HG03378 (cell line): ENCODE data around the gene ANAPC10.

ENCODE experiments used
- ATAC-seq: cut with Tn5 transposase; IDR thresholded peaks from one replicate; pipeline ENCODE4 v1.9.1; 2021; ENCODE audit warnings: mild to moderate bottlenecking, moderate library complexity; ENCODE audit not compliant: unreplicated experiment

Gene ANAPC10

DNA sequence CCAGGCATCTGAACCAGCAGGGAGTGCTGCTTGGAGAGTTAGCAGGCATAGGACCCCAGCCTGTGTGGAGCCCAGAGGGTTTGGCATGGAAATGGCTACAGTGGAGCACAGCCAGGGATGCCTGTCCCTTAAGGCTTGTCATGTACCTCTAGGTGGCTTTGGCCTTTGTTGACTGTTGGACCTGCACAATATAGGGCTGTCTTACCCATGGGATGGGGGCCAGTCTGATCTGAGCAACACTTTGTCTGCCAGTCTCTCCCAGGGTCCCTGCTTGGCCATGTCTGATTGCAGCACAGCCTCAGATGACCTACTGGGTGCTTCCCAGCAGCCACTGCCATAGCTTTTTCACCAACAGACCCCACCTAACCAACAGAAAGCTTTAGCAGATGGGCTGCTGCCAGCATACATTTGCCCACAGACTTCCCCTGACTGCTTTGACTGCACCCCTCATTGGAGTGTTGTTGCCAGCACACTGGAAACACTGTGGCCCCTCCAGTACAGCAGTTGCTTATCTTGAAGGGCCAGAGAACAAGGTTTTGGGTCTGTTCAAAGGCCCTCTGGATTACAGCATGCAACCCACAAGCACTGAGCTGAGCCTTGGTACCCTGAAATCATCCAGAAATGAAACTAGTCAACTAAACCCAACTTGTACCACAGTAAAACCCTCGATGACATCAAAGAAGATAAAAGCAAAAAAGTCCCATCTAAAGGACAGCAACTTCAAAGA, 22.1 kb downstream of the ANAPC10 start:
- ATAC-seq: no peak

DNA sequence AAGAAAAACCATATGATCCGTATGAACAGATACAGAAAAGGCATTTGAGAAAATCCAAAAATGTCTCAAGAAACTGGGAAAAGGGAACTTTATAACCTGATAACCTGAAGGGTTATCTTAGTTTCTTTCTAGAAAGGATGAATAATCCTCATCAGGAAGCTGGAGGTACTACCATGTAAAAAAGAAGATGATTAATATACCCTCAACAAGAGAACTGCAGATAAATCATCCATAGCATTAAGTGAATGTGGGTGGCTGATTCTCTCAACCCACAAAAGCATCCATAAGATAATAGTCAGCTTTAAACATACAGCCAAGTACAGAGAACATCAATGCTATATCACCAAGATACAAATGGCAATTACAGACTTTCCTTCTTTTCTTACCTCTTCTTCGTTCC, 26.4 kb downstream of the ANAPC10 start:
- ATAC-seq: no peak

DNA sequence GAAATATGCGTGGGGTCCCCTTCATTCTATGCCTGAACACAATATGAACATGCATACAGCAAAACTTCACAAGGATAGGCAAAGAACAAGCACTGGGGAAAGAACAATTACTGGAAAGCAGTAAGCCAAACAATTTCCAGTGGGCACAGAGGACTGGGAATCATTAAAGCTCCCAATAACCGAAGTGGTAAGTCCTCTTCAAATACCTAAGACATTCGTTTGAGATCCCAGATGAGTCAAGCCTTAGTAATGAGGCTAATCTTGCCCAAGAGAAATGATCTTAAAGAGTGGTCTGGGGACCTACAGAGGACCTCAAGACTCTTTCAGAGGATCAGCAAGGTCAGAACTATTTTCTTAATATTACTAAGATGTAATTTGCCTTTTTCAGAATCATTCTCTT, 28.6 kb downstream of the ANAPC10 start:
- no peak for ATAC-seq

DNA sequence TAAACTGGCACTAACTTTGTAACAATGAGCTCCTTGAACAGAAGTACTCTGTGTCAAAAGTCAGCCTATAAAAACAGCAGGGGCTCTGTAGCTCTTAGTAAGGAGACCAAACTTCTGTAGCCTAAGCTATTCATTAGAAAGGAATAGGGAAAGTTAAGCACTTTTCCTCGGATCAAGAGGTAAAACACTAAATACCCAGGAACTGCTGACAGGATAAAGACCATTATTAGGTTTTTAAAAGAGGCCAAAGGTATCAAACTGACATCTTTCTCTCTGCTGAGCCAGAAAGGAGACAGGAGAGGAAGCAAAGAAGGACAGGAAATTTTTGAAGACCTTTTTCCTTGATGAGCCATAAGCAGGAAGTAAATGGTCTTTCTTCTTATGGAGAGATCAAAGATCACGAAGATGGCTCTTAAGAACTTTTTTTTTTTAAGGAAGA, 31.9 kb downstream of the ANAPC10 start:
- no peak for ATAC-seq

DNA sequence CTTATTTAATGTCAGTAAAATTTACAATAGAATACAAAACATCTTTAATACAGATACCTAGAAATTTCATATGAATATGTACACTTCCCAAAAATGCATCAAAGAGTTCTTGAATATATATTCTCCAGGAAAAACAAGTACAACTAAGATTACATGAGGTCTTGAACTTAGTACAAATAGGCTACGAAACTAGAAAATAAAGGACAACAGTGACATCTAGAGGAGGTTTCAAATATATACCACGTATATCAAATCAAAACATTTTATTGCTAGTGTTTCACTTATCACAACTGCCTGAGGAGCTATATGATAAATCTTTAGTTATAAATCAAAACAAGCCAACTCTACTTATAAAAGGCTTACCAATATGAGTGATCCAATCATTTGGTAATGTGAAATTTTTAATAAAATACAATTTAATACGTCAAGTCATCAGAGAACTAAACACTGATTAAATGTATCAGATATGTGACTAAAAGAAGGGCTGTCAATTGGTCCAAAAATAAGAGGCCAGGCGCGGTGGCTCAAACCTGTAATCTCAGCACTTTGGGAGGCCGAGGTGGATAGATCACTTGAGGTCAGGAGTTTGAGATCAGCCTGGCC, 36.6 kb downstream of the ANAPC10 start:
- ATAC-seq: peak; percentile 68

DNA sequence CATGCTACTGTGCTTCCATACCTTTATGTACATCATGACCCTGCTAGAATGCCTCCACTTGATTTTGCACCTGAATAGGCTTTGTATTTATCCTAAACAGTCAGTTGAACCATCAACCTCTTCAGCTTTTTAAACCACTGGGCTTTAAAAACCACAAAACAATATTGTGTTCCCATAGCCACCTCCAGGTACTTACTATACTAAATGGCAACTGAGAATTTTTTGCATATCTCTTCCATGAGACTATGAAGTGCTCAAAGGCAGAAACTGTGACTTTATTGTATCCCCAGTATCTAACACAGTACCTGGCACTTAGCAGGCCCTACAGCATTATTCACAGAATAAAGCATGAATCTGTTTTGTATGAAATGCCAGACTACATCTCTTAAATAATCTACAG, 39.7 kb downstream of the ANAPC10 start:
- ATAC-seq: no peak

DNA sequence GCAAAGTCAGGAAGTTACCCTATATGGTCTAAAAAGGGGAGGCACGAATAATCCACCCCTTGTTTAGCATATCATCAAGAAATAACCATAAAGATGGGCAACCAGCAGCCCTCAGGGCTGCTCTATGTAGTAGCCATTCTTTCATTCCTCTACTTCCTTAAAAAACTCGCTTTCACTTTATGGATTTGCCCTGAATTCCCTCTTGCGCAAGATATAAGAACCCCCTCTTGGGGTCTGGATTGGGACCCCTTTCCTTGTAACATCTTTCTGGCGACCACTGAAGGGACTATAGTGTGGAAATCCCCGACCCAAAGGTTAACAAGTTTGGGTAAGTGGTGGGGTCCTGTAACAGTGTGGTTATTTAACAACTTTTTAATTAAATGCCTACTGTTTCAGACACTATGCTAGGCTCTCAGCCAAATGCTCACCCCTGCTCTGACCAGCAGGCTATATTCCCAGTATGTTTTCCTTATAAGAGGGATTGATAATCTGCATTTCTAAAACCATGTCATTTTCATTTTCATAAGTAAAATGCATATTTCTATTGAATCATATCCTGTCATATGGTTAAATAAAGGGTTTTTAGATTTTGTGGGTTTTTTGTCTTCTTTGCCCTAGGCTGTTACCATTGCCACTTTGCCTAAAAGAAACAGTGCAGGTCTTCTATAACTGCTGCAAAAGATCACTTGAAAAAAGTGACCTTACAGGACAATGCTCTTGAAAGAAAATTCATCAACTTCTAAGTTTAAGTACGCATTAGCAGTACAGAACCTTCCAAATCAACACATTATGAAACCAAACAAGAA, 41.5 kb downstream of the ANAPC10 start:
- ATAC-seq: no peak

DNA sequence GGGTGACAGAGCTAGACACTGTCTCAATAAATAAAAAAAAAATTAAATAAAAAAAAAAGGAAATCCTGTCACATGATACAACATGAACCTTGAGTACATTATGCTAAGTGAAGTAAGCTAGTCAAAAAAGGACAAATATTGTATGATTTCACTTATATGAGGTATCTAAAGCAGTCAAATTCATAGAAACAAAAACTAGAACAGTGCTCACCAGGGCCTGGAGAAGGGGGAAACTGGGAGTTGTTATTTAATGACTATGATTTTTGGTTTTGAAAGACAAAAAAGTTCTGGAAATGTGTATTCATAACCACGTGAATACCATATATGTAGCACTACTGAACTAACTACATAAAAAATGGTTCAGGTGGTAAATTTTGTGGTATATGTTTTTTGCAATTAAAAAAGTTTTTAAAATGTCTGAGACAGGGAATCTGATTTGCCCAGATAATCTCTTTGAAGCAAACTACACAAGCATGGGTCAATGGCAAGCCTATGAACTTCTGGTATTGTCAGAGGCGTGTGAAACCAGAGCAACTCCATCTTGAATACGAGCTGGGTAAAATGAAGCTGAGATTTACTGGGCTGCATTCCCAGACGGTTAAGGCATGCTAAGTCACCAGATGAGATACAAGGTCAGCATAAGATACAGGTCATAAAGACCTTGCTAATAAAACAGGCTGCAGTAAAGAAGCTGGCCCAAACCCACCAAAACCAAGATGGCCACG, 42.3 kb downstream of the ANAPC10 start:
- no peak for ATAC-seq

DNA sequence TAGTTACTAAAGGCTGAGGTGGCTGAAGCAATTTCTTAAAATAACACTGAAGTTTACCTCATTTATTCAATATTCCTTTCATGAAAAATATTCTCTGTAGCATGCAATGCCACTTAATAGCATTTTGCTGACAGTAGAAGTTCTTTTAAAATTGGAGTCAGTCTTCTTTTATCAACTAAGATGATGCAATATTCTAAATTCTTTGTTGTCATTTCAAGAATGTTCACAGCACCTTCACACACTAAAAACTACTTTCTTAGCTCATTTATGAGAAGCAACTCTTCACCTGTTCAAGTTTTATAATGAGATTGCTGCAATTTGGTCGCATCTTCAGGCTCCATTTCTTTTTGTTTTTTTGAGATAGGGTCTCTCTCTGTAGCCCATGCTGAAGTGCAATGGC, 48.8 kb downstream of the ANAPC10 start:
- ATAC-seq: no peak

DNA sequence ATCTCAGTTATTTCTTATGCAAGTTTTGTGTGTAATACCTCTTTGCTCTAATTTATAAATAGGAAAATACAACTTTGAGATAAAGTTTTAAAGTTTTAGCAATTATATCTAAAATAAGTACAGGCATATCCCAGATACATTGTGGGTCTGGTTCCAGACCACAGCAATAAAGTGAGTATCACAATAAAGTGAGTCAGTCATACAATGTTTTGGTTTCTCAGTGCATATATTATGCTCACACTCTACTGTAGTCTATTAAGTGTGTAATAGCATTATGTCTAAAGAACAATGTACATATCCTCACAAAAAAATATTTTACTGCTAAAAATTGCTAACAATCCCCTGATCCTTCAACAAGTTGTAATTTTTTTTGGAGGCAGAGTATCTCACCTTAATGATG, 49.2 kb downstream of the ANAPC10 start:
- ATAC-seq: no peak

DNA sequence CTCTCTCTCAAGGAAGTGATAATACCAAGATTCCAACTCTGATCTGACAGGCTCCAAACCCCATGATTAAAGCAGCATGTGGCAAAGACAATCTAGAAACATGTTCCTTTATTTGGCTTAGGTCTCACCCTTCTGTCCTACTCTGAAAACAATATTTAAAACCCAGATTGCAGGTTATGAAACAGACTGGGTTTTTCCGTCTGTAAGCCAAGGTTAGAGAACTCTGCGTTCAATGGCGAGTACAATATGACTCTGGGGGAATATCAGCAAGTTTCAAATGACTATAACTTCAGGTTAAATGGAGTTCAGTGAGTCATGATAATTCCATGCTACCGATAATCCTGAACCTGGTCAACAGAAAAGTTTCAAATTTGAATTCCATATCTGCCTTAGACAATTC, 50.8 kb downstream of the ANAPC10 start:
- no peak for ATAC-seq

DNA sequence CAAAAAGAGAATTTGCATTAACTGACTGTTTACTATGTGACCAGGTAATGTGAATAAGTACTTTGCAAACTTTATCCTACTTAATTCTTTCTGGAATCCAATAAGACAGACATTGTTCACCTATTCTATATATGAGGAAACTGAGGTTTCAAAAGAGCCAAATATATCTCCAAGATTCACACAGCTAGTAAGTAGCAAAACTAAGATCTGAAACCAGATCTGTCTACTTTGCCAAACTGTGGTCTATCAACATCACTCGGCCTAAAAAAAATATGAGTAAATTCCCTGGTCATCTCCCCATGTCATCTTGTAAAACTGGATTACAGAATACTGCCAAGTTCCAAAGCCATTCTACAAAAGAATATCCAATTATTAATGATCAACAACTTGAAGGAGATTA, 52.8 kb downstream of the ANAPC10 start:
- ATAC-seq: no peak

DNA sequence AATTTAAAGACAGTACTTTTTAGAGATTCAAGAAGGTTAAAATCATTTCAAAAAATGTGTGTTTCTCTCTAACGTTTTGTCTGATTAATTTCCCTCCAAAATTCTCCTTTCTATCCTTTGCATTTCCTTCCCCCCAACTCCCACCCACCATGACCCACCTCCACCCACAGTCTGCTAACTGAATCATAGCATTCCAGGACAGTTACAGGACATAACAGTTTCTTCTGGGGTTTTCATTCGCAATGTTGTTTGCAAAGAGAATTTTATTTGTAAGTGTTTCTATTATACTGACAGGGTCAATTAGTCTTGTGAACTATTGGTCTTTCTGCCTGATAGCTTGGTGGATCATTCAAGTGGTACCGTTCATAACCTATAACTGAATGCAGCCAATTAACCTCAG, 53.7 kb downstream of the ANAPC10 start:
- no peak for ATAC-seq

DNA sequence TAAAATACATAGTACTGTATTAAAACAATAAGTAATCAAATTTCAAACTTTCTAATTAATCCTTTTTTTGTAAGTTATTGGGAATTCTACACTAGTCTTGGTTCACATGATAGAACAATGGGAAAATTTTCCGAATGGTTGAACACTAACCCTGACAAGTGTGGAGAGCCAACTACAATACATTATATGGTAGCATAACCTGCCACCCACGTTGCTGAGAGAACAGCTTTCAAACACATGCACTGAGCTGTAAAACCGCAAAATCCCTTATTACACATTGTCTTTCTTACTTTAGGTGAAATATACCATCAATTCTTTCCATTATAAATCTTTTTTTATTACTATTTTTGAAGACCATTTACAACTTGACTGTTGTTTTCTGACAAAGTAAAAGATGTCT, 54.7 kb downstream of the ANAPC10 start:
- no peak for ATAC-seq

DNA sequence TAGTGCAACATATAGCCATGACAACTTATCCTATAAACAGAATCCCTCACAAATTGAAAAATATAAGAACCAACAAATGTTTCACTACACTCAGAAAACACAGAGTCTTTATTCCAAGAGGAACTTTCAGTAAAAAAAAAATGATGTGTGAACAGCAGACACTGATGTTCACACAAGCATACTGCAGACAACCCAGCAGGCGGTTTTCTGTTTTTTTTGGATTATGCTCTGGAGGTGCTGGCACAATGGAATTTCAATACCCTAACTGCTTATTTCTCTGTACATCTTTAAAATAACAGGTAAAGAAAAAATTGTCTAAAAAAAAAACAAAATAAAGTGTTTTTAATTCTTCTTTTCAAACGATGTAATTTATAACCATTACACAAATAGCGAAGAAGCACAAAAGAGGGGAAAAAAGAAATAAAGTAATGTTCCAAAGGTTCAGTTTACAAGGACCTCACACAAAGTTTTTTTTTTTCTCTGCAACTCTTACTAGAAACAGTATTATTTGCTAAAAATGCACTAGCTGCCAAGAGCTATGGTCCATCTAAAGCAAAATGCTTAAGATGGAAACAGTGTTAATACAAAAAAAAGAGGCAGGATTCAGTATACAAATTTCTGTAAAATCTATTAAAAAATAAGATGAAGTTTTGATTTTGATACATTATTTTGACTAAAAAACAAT, 55.3 kb downstream of the ANAPC10 start:
- ATAC-seq: no peak

DNA sequence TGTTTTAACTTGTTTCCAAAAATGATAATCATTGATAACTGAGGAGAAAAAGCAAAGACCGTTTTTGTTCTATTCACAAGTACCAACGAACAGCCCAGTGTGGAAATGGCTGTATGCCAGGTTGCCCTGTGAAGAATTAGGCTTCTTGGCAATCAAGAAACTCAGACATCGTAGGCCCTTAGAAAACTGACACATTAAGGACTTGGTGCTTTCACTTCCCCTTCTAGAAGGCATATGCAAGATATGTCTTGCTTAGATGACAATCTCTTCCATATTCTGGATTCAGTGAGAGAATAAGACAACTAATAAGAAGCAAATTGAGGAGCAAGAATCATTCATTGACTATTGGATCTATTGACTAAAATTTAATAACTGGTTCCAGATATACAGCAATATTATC, 56.6 kb downstream of the ANAPC10 start:
- peak; percentile 98 for ATAC-seq

DNA sequence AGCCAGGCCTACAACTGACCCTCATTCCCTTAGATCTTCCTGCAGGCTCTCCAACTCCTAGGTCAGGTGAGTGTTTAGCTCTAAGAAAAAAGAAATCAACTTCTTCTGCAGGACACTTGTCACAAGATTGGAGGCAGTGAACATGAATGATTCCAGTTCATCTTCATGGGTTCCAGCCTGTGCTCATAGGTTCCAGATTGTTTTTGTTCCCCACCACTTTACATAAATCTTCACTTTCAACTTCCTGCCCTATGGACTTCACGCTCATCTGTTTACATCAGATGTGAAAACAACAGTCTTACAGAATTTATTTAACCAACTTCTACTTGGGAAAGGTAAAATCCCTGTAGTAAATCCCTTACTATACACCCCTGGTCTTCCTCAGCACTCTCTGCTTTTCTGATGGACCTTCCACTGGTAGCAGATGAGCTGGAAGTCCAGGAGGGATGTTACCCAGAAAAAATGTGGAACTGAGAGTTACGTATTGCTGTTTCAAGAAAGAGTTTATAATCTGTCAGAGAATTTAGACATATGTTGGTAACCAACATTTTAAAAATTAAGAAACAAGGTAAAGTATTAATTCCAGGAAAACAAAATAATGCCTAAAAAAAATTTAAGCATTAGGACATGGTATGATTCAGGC, 62.4 kb downstream of the ANAPC10 start:
- no peak for ATAC-seq

DNA sequence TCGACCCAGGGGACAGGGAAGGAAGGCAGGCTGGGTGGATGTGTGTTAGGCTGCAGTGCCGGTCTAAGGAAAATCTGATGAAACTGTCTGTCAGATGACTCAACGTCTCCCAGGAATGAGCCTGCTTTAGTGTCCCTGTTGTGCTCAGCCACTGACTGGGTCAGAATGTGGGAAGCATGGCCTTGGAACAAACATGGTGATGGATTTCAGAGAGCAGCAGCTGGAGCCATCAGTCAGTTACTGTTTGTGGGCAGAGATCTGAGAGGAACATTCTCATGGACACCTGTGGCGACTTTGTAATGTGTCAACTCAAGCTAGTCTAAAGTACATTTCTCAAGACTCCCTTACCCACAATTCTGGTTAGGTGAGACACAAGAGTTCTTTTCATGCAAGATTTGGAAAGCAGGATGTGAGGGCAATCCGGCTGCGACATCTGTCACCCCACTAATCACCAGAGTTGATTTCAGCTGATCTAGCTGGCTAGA, 63.2 kb downstream of the ANAPC10 start:
- ATAC-seq: no peak

DNA sequence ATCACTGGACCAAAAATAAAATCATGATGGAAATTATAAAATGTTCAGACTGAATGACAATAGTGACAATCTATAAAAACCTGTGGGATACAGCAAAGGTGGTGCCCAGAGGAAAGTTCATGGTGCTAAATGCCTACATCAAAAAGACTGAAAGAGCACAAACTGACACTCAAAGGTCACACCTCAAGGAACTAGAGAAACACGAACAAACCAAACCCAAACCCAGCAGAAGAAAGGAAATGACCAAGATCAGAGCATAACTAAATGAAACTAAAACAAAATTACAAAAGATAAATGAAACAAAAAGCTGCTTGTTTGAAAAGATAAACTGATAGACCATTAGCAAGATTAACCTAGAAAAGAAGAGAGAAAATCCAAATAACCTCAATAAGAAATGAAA, 78.7 kb downstream of the ANAPC10 start:
- no peak for ATAC-seq

DNA sequence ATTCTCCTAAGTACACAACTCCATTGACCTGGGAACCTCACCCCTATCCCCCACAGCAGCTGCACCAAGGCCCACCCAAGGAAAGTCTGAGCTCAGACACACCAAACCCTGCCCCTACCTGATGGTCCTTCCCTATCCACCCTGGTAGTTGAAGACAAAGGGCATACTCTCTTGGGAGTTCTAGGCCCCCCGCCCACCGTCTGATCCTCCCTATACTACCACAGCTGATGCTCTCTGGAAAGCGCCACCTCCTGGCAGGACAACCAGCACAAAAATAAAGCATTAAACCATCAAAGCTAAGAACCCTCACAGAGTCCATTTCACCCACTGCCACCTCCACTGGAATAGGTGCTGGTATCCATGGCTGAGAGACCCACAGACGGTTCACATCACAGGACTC, 83.6 kb downstream of the ANAPC10 start:
- no peak for ATAC-seq
